IMR-90 (cell line): ENCODE data around the gene LRRTM4. TPM values are rescaled to one million over a fixed set of nuclear protein-coding genes. Genes with fewer than 3 reads are reported as not detected.

ENCODE experiments used
- ATAC-seq: fragments of 200-7000 bp; cut with Tn5 transposase; 2 replicates; pipeline ENCODE4 v1.9.1; 2020; ENCODE audit warnings: low read depth, mild to moderate bottlenecking, moderate library complexity
- BruUV-seq: library from RNA; stranded (reverse); fragments of 400-500 nt; replicated peaks from 2 replicates; lab custom pipeline; 2021; lab: Mats Ljungman, UMichigan
- CTCF ChIA-PET: fragments of 300-600 bp; formaldehyde crosslinking; extraction: SDS; loops from one replicate; lab custom pipeline; 2021; ENCODE audit warnings: antibody characterized with exemption; lab: Yijun Ruan, JAX
- POLR2A ChIA-PET: fragments of 300-600 bp; sonication (Branson Sonifier 250); formaldehyde crosslinking; loops from one replicate; lab custom pipeline; 2022; ENCODE audit warnings: antibody characterized with exemption; ENCODE audit not compliant: unreplicated experiment; lab: Charles Lee
- DNase-seq: peaks from one replicate; pipeline ENCODE4 v3.0.0; 2013
- H2AFZ ChIP-seq: replicated peaks from 2 replicates; pipeline ENCODE3; 2013; ENCODE audit warnings: low read length, mild to moderate bottlenecking; ENCODE audit not compliant: poor library complexity
- H2AK5ac ChIP-seq: 2 replicates; pipeline ENCODE4 v1.6.1; 2013; ENCODE audit warnings: low read depth, low read length, inconsistent platforms
- H2AK9ac ChIP-seq: replicated peaks from 2 replicates; pipeline ENCODE3; 2013; ENCODE audit warnings: mild to moderate bottlenecking, low read depth, low read length, moderate library complexity; ENCODE audit not compliant: poor library complexity
- H2BK120ac ChIP-seq: 2 replicates; pipeline ENCODE4 v1.6.1; 2013; ENCODE audit warnings: low read depth, low read length, inconsistent platforms
- H2BK15ac ChIP-seq: 3 replicates; pipeline ENCODE4 v1.6.1; 2013; ENCODE audit warnings: low read depth, low read length, inconsistent platforms
- H2BK20ac ChIP-seq: 2 replicates; pipeline ENCODE4 v1.6.1; 2013; ENCODE audit warnings: low read depth, mild to moderate bottlenecking, inconsistent platforms, low read length, moderate library complexity
- H2BK5ac ChIP-seq: 2 replicates; pipeline ENCODE4 v1.6.1; 2013; ENCODE audit warnings: mild to moderate bottlenecking, low read depth, low read length, inconsistent platforms; ENCODE audit not compliant: poor library complexity, severe bottlenecking
- H3K14ac ChIP-seq: replicated peaks from 2 replicates; pipeline ENCODE4 v1.6.1; 2013; ENCODE audit warnings: low read depth, low read length, inconsistent platforms
- H3K18ac ChIP-seq: 2 replicates; pipeline ENCODE4 v1.6.1; 2013; ENCODE audit warnings: low read depth, low read length, control low read depth
- H3K23ac ChIP-seq: 2 replicates; pipeline ENCODE4 v1.6.1; 2013; ENCODE audit warnings: low read depth, low read length, inconsistent platforms
- H3K27ac ChIP-seq: 2 replicates; pipeline ENCODE4 v1.5.1; 2013; ENCODE audit warnings: mild to moderate bottlenecking, control low read depth, low read length; ENCODE audit not compliant: insufficient read depth
- H3K27me3 ChIP-seq: 2 replicates; pipeline ENCODE4 v1.6.1; 2013; ENCODE audit warnings: low read length; ENCODE audit not compliant: control insufficient read depth, insufficient read depth
- H3K36me3 ChIP-seq: 2 replicates; pipeline ENCODE4 v1.6.1; 2013; ENCODE audit warnings: low read length, mixed read lengths; ENCODE audit not compliant: control insufficient read depth, insufficient read depth
- H3K4ac ChIP-seq: 2 replicates; pipeline ENCODE4 v1.6.1; 2013; ENCODE audit warnings: low read depth, low read length, inconsistent platforms
- H3K4me1 ChIP-seq: 2 replicates; pipeline ENCODE4 v1.6.1; 2013; ENCODE audit warnings: low read length, mixed read lengths; ENCODE audit not compliant: control insufficient read depth, insufficient read depth
- H3K4me2 ChIP-seq: 2 replicates; pipeline ENCODE4 v1.6.1; 2013; ENCODE audit warnings: low read depth, mild to moderate bottlenecking, control low read depth, low read length, moderate library complexity
- H3K4me3 ChIP-seq: 2 replicates; pipeline ENCODE4 v1.5.1; 2013; ENCODE audit warnings: low read depth, mild to moderate bottlenecking, control low read depth, low read length, moderate library complexity; ENCODE audit not compliant: insufficient read depth
- H3K56ac ChIP-seq: 2 replicates; pipeline ENCODE4 v1.6.1; 2013; ENCODE audit warnings: low read length, inconsistent platforms; ENCODE audit not compliant: insufficient read depth; ENCODE audit errors: extremely low read depth
- H3K79me1 ChIP-seq, 2 experiments: 2 replicates each; pipeline ENCODE4 v1.6.1; 2013; ENCODE audit warnings: low read length in 2 of 2, inconsistent platforms in 1 of 2, low read depth in 1 of 2
- H3K9ac ChIP-seq: 2 replicates; pipeline ENCODE4 v1.6.1; 2013; ENCODE audit warnings: low read depth, low read length, control low read depth
- H3K9me1 ChIP-seq: 2 replicates; pipeline ENCODE4 v1.6.1; 2013; ENCODE audit warnings: low read length, inconsistent platforms; ENCODE audit not compliant: insufficient read depth
- H3K9me3 ChIP-seq: 2 replicates; pipeline ENCODE4 v1.6.1; 2013; ENCODE audit warnings: low read length; ENCODE audit not compliant: control insufficient read depth, insufficient read depth
- H4K20me1 ChIP-seq: 2 replicates; pipeline ENCODE4 v1.6.1; 2013; ENCODE audit warnings: low read length, inconsistent platforms; ENCODE audit not compliant: insufficient read depth
- H4K5ac ChIP-seq: 2 replicates; pipeline ENCODE4 v1.6.1; 2013; ENCODE audit warnings: mild to moderate bottlenecking, low read depth, low read length, control low read depth
- H4K8ac ChIP-seq, 2 experiments: 2 replicates each; pipeline ENCODE4 v1.6.1; 2013; ENCODE audit warnings: low read depth in 2 of 2, low read length in 2 of 2, control low read depth in 1 of 2, inconsistent platforms in 1 of 2
- H4K91ac ChIP-seq: 2 replicates; pipeline ENCODE4 v1.6.1; 2013; ENCODE audit warnings: low read depth, low read length, inconsistent platforms; ENCODE audit not compliant: insufficient read depth
- CEBPB ChIP-seq: IDR thresholded peaks from 2 replicates; pipeline ENCODE4 v1.6.1; 2012; ENCODE audit warnings: low read depth, low read length, improper control_type of control experiment
- CTCF ChIP-seq: conservative IDR thresholded peaks from 2 replicates; pipeline ENCODE4 v1.5.1; 2012; ENCODE audit warnings: mild to moderate bottlenecking, low read depth, low read length, improper control_type of control experiment
- WGBS, 2 experiments: methylation state at CpG; one replicate each; pipeline versions ENCODE4 v1.1.5 to v1.1.7; 2013; ENCODE audit warnings: missing lambda C conversion rate in 2 of 2; ENCODE audit not compliant: insufficient read length in 1 of 2; ENCODE audit errors: extremely low coverage in 2 of 2; 5-methylcytosine and 5-hydroxymethylcytosine counted together
- dilution Hi-C: fragments of 300-500 bp; cut with HindIII; formaldehyde crosslinking; loops from one replicate; pipeline ENCODE4 v1.14.3; 2018; ENCODE audit warnings: low sequenced_read_pairs; ENCODE audit not compliant: unreplicated experiment
- in situ Hi-C: fragments of 300-500 bp; cut with MboI; formaldehyde crosslinking; loops from 3 replicates; pipeline ENCODE4 v1.14.3; 2019; ENCODE audit warnings: low sequenced_read_pairs, inconsistent platforms, mixed read lengths
- intact Hi-C: fragments of 100-400 bp; cut with micrococcal nuclease; formaldehyde crosslinking; loops from 2 replicates; pipeline ENCODE4 v1.10.0; 2022
- polyA plus RNA-seq, 3 experiments: library from polyadenylated mRNA; depleted of rRNA; stranded (reverse); fragments of >200 nt; gene quantifications; 2 replicates each; pipeline ENCODE4 v1.2.3, GENCODE V29; 2012; ENCODE audit warnings: low replicate concordance in 1 of 3
- total RNA-seq: library from RNA; depleted of rRNA; stranded (reverse); fragments of >200 nt; gene quantifications from 2 replicates; pipeline ENCODE4 v1.2.3, GENCODE V29; 2012

LRRTM4 gene
- total and polyA plus RNA-seq, 2 of the 4 experiments (the other 2 are of a cell fraction): not detected

- Histone ChIP-seq H3K18ac (no peak overlapping the region), H3K56ac (no peak overlapping the region), H3K36me3 (no peaks in the 10 kb centered on the region), H2BK20ac (no peak overlapping the region), H3K9ac (no peak overlapping the region), H4K20me1 (no peaks in the 10 kb centered on the region), H4K91ac (no peak overlapping the region), H3K4ac (no peak overlapping the region), H3K27ac (no peak overlapping the region), H3K27me3 (no peaks in the 10 kb centered on the region), H4K5ac (no peak overlapping the region), H2AK5ac (no peak overlapping the region), H3K14ac (no peak overlapping the region), H2AFZ (no peak overlapping the region), H2BK15ac (no peak overlapping the region), H2BK5ac (no peak overlapping the region), H3K4me3 (no peak overlapping the region), H3K4me1 (no peaks in the 10 kb centered on the region), H4K8ac (no peak overlapping the region), H3K79me1 (no peaks in the 10 kb centered on the region), H2AK9ac (no peak overlapping the region), H3K4me2 (no peak overlapping the region), H3K9me3 (no peaks in the 10 kb centered on the region), H3K9me1 (no peaks in the 10 kb centered on the region), H3K23ac (no peak overlapping the region), H2BK120ac (no peak overlapping the region)
- intact Hi-C loops: no loop called here
- BruUV-seq: no TSS peak
- DNase-seq (no peak), ATAC-seq (no peak)
- dilution Hi-C loops: no loop called here
- POLR2A ChIA-PET: no interaction called here
- TF ChIP-seq CTCF (no peak), CEBPB (peak; percentile 71)
- CTCF ChIA-PET: no interaction called here
- no CpG with 5 or more reads among the region's 3 CpGs for WGBS, 2 experiments
- in situ Hi-C loops: no loop called here
Observed at GRCh38 chr2:77105008-77105407, 417.2 kb downstream of the LRRTM4 start.
